WI38 (cell line): ENCODE data around the gene UBE2S.

ENCODE experiments used
- H3K4me3 ChIP-seq: 2 replicates; pipeline ENCODE4 v1.5.1; 2011; ENCODE audit warnings: low read depth, mild to moderate bottlenecking, control low read depth, low read length
- TF ChIP-seq, protein P1 (sequence below): IDR thresholded peaks from 2 replicates; pipeline ENCODE4 v1.5.1; 2012; ENCODE audit warnings: low read depth, mild to moderate bottlenecking, control low read depth, low read length

The UBE2S gene

DNA sequence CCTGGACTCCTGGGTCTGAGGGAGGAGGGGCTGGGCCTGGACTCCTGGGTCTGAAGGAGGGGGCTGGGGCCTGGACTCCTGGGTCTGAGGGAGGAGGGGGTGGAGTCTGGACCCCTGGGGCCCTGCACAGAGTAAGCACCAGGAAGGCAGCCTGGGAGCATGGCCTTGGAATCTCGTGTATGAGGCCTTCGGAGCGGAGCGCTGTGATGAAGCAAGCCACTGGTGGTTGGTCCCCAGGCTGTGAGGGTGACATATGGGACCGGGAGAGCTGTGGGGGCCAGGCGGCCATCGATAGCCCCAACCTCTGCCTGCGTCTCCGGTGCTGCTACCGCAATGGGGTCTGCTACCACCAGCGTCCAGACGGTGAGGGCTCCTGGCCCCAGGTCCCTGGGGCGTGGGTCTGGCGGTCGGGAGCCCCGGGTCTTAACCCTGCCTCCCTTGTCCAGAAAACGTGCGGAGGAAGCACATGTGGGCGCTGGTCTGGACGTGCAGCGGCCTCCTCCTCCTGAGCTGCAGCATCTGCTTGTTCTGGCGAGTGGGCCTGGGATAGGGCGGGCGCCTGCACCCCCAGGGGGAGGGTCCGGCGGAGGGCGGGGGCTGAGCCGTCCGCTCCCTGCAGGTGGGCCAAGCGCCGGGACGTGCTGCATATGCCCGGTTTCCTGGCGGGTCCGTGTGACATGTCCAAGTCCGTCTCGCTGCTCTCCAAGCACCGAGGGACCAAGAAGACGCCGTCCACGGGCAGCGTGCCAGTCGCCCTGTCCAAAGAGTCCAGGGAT, 30.0 kb downstream of the UBE2S start:
- H3K4me3 ChIP-seq, result no peak overlapping the region

DNA sequence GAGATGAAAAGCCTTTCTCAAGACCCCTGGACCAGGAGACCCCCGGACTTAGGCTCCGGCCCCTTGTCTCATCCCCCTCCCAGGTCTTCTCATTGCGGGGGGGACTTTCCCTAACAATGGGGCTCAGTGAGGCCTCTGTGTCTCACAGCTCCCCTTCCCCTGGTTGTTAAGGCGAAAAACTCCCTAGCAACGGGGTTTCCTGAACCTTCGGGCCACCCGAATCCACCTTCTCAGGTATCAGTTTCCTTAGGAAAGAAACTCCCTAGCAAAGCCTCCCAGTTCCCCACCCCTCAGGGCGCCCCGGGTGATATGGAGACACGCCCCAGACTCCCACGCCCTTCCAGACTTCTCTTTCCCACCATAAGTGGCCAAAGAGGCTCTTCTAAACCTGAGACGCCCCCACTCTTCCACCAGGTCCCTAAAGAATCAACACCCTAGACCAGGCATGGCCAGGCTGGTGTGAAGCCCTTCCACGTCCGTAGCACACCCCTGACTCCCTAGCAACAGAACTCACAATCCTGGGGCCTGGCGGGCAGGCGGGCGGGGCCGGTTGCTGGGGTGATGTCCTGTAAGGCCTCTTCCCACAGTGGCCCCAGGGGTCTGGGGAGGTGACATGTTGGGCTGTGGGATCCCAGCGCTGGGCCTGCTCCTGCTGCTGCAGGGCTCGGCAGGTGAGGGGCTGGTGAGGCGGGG, 31.2 kb downstream of the UBE2S start, which contains the start of gene TMEM190:
Gene TMEM190, plus strand, starts transcription at position 586 of the 693 bp plus-strand sequence. Its CDS starts 28 bp downstream, at position 614.
- TF ChIP-seq, protein P1, sequence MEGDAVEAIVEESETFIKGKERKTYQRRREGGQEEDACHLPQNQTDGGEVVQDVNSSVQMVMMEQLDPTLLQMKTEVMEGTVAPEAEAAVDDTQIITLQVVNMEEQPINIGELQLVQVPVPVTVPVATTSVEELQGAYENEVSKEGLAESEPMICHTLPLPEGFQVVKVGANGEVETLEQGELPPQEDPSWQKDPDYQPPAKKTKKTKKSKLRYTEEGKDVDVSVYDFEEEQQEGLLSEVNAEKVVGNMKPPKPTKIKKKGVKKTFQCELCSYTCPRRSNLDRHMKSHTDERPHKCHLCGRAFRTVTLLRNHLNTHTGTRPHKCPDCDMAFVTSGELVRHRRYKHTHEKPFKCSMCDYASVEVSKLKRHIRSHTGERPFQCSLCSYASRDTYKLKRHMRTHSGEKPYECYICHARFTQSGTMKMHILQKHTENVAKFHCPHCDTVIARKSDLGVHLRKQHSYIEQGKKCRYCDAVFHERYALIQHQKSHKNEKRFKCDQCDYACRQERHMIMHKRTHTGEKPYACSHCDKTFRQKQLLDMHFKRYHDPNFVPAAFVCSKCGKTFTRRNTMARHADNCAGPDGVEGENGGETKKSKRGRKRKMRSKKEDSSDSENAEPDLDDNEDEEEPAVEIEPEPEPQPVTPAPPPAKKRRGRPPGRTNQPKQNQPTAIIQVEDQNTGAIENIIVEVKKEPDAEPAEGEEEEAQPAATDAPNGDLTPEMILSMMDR, result no peak
- H3K4me3 ChIP-seq, result no peak within 1 kb of the TSS

More for the DNA sequence above, 30.0 kb downstream of the UBE2S start:
- TF ChIP-seq, protein P1, result no peak

DNA sequence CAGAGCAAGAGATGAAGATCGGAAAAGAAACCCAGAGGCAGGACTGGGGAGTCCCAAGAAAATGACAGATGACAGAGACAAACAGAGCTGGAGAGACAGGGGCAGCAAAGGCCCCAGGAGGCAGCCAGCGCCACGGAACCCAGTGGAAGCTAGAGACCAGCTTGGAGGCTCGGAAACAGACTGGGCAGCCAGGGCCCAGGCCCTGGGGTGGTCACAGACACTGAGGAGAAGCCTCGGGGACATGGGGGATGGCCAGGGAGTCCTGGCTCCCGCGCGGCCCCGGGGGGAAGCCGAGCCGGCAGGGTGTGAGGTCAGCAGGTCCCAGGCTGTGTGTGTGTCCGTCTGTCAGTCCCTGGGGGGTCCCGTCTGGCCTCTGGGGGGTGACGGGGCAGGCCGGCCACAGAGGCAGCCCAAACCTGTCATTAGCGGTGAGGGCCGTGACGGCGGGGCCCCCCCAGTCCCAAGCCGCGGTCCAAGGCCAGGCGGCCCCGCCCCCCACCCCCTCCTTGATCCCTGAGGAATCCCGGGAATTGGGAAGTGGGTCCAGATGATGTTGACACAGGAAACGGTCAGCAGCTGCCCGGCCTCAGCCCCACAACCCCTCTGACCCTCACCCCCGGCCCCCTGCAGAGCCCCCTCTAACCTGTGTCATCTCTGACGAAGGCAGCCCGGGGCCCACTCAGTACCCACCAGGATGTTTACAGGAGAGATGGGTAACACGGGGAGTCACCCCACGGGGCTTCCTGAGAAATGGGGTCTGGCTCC, 33.4 kb downstream of the UBE2S start:
- no peak overlapping the region for H3K4me3 ChIP-seq
- TF ChIP-seq, protein P1, result no peak

DNA sequence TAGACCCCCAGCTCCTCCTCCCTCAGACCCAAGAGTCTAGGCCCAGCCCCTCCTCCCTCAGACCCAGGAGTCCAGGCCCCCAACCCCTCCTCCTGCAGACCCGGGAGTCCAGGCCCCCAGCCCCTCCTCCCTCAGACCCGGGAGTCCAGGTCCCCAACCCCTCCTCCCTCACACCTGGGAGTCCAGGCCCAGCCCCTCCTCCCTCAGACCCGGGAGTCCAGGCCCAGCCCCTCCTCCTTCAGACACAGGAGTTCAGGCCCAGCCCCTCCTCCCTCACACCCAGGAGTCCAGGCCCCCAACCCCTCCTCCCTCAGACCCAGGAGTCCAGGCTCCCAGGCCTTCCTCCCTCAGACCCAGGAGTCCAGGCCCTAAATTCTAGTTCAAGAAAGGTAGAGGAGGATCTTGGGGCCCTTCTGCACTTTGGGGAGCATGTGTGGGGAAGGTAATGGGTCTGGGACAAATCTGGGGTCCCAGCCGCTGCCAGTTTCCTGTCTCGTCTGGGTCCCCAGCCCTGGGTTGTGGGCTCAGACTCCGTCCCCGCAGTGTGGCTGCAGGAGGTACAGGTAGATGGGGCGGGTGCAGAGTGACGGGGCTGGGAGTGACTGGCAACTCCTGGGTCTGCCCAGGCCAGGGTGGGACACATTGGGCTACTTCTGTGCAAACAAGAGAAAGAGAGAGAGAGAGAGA, 34.1 kb downstream of the UBE2S start:
- H3K4me3 ChIP-seq, result no peak overlapping the region
- TF ChIP-seq, protein P1, result no peak

DNA sequence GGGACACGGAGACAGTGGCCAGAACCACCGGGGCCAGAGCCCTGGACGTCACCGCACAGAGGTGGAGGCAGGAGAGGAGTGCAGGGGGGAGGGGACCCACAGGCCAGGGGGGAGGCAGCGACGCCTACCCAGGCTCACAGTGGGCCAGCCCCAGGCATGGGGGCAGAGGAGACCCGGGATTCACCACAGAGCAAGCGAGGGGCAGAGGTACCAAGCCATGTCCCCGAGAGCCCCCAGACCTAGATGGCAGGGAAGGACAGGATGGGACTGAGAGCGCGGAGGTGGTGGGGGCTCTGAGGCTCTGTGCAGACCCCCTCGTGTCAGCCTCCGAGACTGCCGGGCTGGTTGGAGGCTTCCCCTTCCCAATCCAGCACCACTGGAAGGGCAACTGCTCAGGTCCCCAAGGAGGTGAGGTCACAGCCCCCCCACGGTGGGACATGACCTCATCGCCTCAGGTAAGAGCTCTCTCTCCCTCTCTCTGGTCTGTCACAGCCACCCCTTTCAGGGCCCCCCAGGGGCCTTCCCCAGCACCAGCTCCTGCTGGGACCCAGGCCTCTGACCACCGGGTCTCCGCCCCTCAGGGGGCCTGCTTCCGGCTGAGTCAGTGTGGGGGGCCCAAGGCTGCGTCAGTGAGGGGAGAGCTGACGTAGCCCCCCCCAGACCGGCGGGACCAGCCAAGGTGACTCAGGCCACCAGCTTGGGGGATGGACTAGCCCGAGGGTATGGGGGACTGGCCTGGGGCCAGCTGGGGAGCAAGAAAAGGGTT, 35.1 kb downstream of the UBE2S start:
- H3K4me3 ChIP-seq, result no peak overlapping the region
- TF ChIP-seq, protein P1, result no peak

DNA sequence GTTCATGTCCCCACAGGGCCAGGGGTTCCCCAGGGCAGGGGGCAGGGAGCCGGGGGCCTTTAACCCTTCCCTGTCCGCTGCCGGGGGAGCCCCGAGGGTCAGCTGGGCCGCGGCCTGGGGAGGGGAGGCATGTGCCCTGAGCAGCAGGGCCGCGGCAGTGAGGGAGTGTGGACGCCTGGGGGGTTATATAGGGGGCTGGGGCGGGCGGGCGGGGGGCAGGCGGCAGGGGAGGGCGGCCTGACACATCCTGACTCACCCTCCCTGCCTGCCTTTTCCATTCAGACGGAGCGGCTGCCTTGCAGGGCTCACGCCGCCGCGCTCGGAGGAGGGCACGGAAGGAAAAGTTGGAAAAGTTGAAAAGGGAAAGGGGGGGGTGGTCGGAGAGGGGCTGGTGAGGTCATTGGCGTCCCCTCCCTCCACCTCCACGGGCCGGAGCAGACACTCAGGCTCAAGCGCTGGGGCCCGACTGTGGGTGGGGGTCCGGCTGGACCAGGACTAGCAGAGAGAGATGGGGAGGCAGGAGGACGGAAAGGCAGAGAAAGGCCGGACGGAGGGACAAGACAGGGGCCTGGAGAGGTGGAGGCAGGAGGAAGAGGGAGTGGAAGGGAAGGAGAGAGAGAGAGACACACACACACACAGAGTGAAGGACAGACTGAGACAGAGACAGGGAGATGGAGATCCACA, 37.1 kb downstream of the UBE2S start, which contains the start of gene IL11:
Gene IL11, minus strand, starts transcription at position 159 of the 684 bp plus-strand sequence. Its CDS starts 153 bp downstream, at position 6.
- TF ChIP-seq, protein P1, result no peak
- H3K4me3 ChIP-seq, result peak within 1 kb of the TSS; percentile 86
